CD14-positive monocyte (primary cell): Measurements from ENCODE around the gene TDRKH. TPM values are rescaled to one million over a fixed set of nuclear protein-coding genes. Genes with fewer than 3 reads are reported as not detected.

Experiments used
- DNase-seq, 3 donors: peaks; one replicate each; pipeline ENCODE4 v3.0.0-alpha.2; 2011 to 2022
- H2AFZ ChIP-seq: 2 replicates; pipeline ENCODE4 v1.6.0; 2012; ENCODE audit warnings: mild to moderate bottlenecking, low read depth, low read length, inconsistent platforms; ENCODE audit not compliant: insufficient read depth, poor library complexity, severe bottlenecking
- H3K27ac ChIP-seq, 2 donors: 1 replicate in 1 of 2; 2 replicates in 1 of 2; pipeline ENCODE4 v1.5.1; 2012 to 2013; ENCODE audit warnings: low read length in 2 of 2, control low read depth in 1 of 2, inconsistent platforms in 1 of 2, low read depth in 1 of 2, mild to moderate bottlenecking in 1 of 2
- H3K27me3 ChIP-seq, 2 donors: one replicate each; pipeline versions ENCODE4 v1.6.0 to v1.6.1; 2011 to 2013; ENCODE audit warnings: low read length in 2 of 2; ENCODE audit not compliant: control insufficient read depth in 2 of 2, insufficient read depth in 2 of 2
- H3K36me3 ChIP-seq, 2 donors: replicated peaks in 1 of 2; 1 replicate in 1 of 2; 2 replicates in 1 of 2; pipeline versions ENCODE4 v1.5.1 to v1.6.1; 2012 to 2013; ENCODE audit warnings: low read length in 2 of 2, control low read depth in 1 of 2, inconsistent platforms in 1 of 2, mild to moderate bottlenecking in 1 of 2; ENCODE audit not compliant: insufficient read depth in 2 of 2, control insufficient read depth in 1 of 2
- H3K4me1 ChIP-seq, 2 donors: 1 replicate in 1 of 2; 2 replicates in 1 of 2; pipeline versions ENCODE4 v1.5.1 to v1.6.1; 2012 to 2013; ENCODE audit warnings: low read length in 2 of 2, control low read depth in 1 of 2, inconsistent platforms in 1 of 2, mild to moderate bottlenecking in 1 of 2, moderate library complexity in 1 of 2; ENCODE audit not compliant: insufficient read depth in 2 of 2, control insufficient read depth in 1 of 2
- H3K4me2 ChIP-seq: replicated peaks from 2 replicates; pipeline ENCODE3; 2012; ENCODE audit warnings: low read length, moderate library complexity, mild to moderate bottlenecking; ENCODE audit not compliant: poor library complexity, severe bottlenecking; ENCODE audit errors: extremely low read depth
- H3K4me3 ChIP-seq, 3 experiments: fragments of 200-600 bp in 1 of 3; sonication (generic) in 1 of 3; replicated peaks in 1 of 3; 1 replicate in 2 of 3; 2 replicates in 1 of 3; pipeline ENCODE4 v1.5.1; 2011 to 2013; ENCODE audit warnings: low read length in 3 of 3, mild to moderate bottlenecking in 3 of 3, control low read depth in 2 of 3, low read depth in 2 of 3, inconsistent platforms in 1 of 3, moderate library complexity in 1 of 3
- H3K79me2 ChIP-seq: 2 replicates; pipeline ENCODE4 v1.6.0; 2012; ENCODE audit warnings: mild to moderate bottlenecking, control low read depth, inconsistent platforms, low read length, moderate library complexity; ENCODE audit not compliant: insufficient read depth
- H3K9ac ChIP-seq: 2 replicates; pipeline ENCODE4 v1.6.0; 2017; ENCODE audit warnings: low read length, mild to moderate bottlenecking; ENCODE audit not compliant: insufficient read depth, poor library complexity, severe bottlenecking
- H3K9me3 ChIP-seq, 2 donors: replicated peaks in 1 of 2; 1 replicate in 1 of 2; 2 replicates in 1 of 2; pipeline versions ENCODE4 v1.5.1 to v1.6.1; 2012 to 2013; ENCODE audit warnings: low read length in 2 of 2, control low read depth in 1 of 2; ENCODE audit not compliant: control insufficient read depth in 1 of 2, insufficient read depth in 1 of 2
- H4K20me1 ChIP-seq: 2 replicates; pipeline ENCODE4 v1.6.0; 2012; ENCODE audit warnings: mild to moderate bottlenecking, low read length, control low read depth, moderate library complexity; ENCODE audit not compliant: insufficient read depth
- H3K27ac Mint-ChIP-seq, 7 donors: one replicate each; pipeline ENCODE4 v1.8.0; 2020; ENCODE audit warnings: mild to moderate bottlenecking in 7 of 7, mixed read lengths in 7 of 7, moderate library complexity in 6 of 7, inconsistent platforms in 2 of 7
- H3K27me3 Mint-ChIP-seq, 3 donors: one replicate each; pipeline ENCODE4 v1.8.0; 2021 to 2022; ENCODE audit warnings: low read depth in 3 of 3, mild to moderate bottlenecking in 3 of 3, mixed read lengths in 3 of 3, moderate library complexity in 3 of 3, inconsistent platforms in 1 of 3
- H3K36me3 Mint-ChIP-seq, 2 donors: one replicate each; pipeline ENCODE4 v1.8.0; 2020; ENCODE audit warnings: mixed read lengths in 2 of 2, inconsistent platforms in 1 of 2, mild to moderate bottlenecking in 1 of 2
- H3K4me1 Mint-ChIP-seq: one replicate; pipeline ENCODE4 v1.8.0; 2020; ENCODE audit warnings: mild to moderate bottlenecking, mixed read lengths
- H3K4me3 Mint-ChIP-seq, 2 donors: one replicate each; pipeline ENCODE4 v1.8.0; 2020; ENCODE audit warnings: mild to moderate bottlenecking in 2 of 2, mixed read lengths in 2 of 2, moderate library complexity in 1 of 2
- H3K9me3 Mint-ChIP-seq, 7 donors: one replicate each; pipeline ENCODE4 v1.8.0; 2020 to 2022; ENCODE audit warnings: mixed read lengths in 7 of 7, mild to moderate bottlenecking in 6 of 7, moderate library complexity in 6 of 7, inconsistent platforms in 2 of 7
- WGBS: methylation state at CpG from one replicate; pipeline ENCODE4 v1.1.5; 2013; ENCODE audit warnings: missing lambda C conversion rate; ENCODE audit not compliant: insufficient coverage; 5-methylcytosine and 5-hydroxymethylcytosine counted together
- intact Hi-C, 2 donors: fragments of 100-400 bp; cut with micrococcal nuclease; formaldehyde crosslinking; loops; one replicate each; pipeline versions ENCODE4 v1.15.0 to v1.15.1; 2023
- polyA plus RNA-seq, 3 donors: library from polyadenylated mRNA; depleted of rRNA in 1 of 3; unstranded in 2 of 3; stranded (reverse) in 1 of 3; fragments of 300-500 nt in 2 of 3; fragments of >200 nt in 1 of 3; fragmentation: Illumina TruSeq in 2 of 3; gene quantifications; 1 replicate in 2 of 3; 2 replicates in 1 of 3; pipeline ENCODE4 v1.2.3, GENCODE V29; 2012 to 2021
- TF ChIP-seq, protein P1 (sequence below): fragments of 200-600 bp; IDR thresholded peaks from one replicate; pipeline ENCODE4 v1.8.0; 2022; ENCODE audit warnings: antibody characterized with exemption, mild to moderate bottlenecking

The TDRKH gene
- polyA plus RNA-seq, 3 donors: 0.72 to 1.6 (median 1.1) TPM

DNA sequence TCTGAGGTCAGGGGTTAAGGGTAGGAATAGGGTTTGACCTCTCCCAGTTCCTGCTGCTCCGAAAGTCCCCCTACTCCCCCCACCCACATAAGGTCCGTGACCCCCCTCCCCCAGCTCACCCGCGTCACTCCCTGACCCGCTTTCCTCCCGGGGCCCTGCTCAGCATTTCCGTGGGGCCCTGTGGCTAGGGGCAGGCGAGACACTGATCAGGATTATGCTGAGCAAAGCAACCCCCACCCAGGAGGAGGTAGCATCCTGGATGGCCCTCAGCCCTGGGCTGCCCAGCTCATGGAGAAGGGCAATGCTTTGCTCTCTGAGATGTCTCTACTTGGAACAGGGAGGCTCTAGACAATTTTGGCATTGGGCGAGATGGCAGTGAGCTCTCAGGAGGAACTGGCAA lies 37.6 kb upstream of the TDRKH start:
- 38% methylated on average over 2 of the region's 9 CpGs for WGBS
- Histone ChIP-seq H3K9ac (no peak overlapping the region), H3K79me2 (no peaks in the 10 kb centered on the region), H3K4me1 (peaks cover 40 to 55% of the 10 kb centered on the region in 2 donors), H2AFZ (peak overlapping the region; percentile 35), H3K4me3 (no peak overlapping the region), H3K27ac (no peak overlapping the region), H3K9me3 (no peaks in the 10 kb centered on the region), H3K27me3 (no peaks in the 10 kb centered on the region), H4K20me1 (no peaks in the 10 kb centered on the region), H3K36me3 (no peaks in the 10 kb centered on the region), H3K4me2 (no peak overlapping the region)
- Mint-ChIP-seq H3K9me3 (no peaks in the 10 kb centered on the region), H3K36me3 (no peaks in the 10 kb centered on the region), H3K27me3 (peaks cover 3 to 13% (median 5%) of the 10 kb centered on the region in 3 donors), H3K4me3 (no peak overlapping the region), H3K27ac (peak overlapping the region in 1 of 7 donors; percentile 7), H3K4me1 (peaks cover 48% of the 10 kb centered on the region)
- no peak for DNase-seq
- TF ChIP-seq, protein P1, sequence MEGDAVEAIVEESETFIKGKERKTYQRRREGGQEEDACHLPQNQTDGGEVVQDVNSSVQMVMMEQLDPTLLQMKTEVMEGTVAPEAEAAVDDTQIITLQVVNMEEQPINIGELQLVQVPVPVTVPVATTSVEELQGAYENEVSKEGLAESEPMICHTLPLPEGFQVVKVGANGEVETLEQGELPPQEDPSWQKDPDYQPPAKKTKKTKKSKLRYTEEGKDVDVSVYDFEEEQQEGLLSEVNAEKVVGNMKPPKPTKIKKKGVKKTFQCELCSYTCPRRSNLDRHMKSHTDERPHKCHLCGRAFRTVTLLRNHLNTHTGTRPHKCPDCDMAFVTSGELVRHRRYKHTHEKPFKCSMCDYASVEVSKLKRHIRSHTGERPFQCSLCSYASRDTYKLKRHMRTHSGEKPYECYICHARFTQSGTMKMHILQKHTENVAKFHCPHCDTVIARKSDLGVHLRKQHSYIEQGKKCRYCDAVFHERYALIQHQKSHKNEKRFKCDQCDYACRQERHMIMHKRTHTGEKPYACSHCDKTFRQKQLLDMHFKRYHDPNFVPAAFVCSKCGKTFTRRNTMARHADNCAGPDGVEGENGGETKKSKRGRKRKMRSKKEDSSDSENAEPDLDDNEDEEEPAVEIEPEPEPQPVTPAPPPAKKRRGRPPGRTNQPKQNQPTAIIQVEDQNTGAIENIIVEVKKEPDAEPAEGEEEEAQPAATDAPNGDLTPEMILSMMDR: no peak
- intact Hi-C loops: no loop called here

DNA sequence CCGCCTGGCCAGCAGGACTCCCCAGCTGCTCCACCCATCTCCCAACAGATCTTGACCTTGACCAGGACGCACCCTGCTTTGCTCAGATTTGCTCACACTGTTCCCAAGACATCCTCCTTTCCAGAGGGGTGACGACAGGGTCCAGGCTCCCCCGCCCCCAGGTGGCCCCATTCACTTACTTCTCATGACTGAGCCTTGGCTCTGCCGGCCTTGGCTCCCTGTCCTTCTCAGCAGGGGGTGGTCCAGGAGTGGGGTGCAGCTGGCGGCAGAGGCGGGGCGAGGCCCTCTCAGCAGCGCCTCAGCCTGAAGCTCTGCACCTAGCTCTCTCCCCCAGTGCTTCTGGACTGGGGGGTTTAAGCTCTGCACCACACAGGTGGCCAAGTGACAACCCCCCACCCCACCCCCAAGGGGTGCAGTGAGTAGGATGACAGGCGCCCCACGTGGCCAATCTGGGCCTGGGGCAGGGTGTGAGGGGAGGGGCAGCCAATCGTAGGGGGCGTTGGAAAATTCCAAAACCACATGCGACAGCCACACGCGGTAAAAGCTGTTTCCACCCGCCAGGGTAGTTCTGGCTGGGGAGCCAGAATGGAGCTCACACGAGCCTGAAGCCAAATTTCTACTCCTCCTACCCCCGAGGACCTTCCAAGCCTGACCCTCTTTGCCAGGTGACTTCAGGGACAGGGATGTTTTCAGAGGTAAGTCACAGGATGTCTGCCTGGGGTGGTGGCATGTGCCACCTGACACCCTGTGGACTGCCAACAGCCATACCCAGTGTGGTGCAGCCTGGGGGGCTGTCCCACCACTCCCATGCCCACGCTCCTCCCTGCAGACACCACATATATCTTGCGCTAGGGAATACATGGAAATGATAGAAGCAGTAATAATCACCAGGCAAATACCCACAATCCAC lies 35.7 kb upstream of the TDRKH start:
- H3K9ac ChIP-seq: no peak overlapping the region
- Mint-ChIP-seq H3K27me3 (peaks cover 2 to 13% (median 5%) of the 10 kb centered on the region in 3 donors), H3K9me3 (no peaks in the 10 kb centered on the region), H3K36me3 (no peaks in the 10 kb centered on the region), H3K4me3 (no peak overlapping the region), H3K27ac (no peak overlapping the region), H3K4me1 (peaks cover 33% of the 10 kb centered on the region)
- whole genome bisulfite sequencing: 65% methylated on average over 3 of the region's 21 CpGs
- no peaks in the 10 kb centered on the region for H4K20me1 ChIP-seq
- TF ChIP-seq, protein P1: no peak
- H3K4me2 ChIP-seq: no peak overlapping the region
- H3K27me3 ChIP-seq: no peaks in the 10 kb centered on the region
- intact Hi-C loops: no loop called here
- no peaks in the 10 kb centered on the region for H3K79me2 ChIP-seq
- no peak for DNase-seq
- no peak overlapping the region for H2AFZ ChIP-seq
- no peak overlapping the region for H3K27ac ChIP-seq
- no peak overlapping the region for H3K4me3 ChIP-seq
- H3K36me3 ChIP-seq: no peaks in the 10 kb centered on the region
- peaks cover 30 to 37% of the 10 kb centered on the region in 2 donors for H3K4me1 ChIP-seq
- H3K9me3 ChIP-seq: no peaks in the 10 kb centered on the region
